Heart left ventricle (tissue), 16 donors: ENCODE data around the gene ADGRV1. TPM values are rescaled to one million over a fixed set of nuclear protein-coding genes. Genes with fewer than 3 reads are reported as not detected.

Experiments used
- ATAC-seq, 4 donors: fragments of 200-7000 bp; cut with Tn5 transposase; one replicate each; pipeline ENCODE4 v1.9.1; 2020 to 2022; ENCODE audit warnings: moderate library complexity in 4 of 4, mild to moderate bottlenecking in 3 of 4, moderate number of reproducible peaks in 1 of 4
- DNase-seq, 5 donors: peaks; one replicate each; pipeline ENCODE4 v3.0.0-alpha.2; 2020
- H3K27ac ChIP-seq, 12 donors: fragments of 200-600 bp; sonication (generic) in 4 of 12; one replicate each; pipeline versions ENCODE4 v1.5.0 to v1.8.0; 2016 to 2022; ENCODE audit warnings: mild to moderate bottlenecking in 2 of 12
- H3K27me3 ChIP-seq, 9 donors: fragments of 200-600 bp; sonication (generic) in 2 of 9; one replicate each; pipeline versions ENCODE4 v1.5.1 to v1.8.0; 2016 to 2022; ENCODE audit warnings: mild to moderate bottlenecking in 3 of 9
- H3K36me3 ChIP-seq, 9 donors: fragments of 200-600 bp; sonication (generic) in 2 of 9; one replicate each; pipeline versions ENCODE4 v1.5.0 to v1.8.0; 2018 to 2022; ENCODE audit warnings: mild to moderate bottlenecking in 2 of 9
- H3K4me1 ChIP-seq, 12 donors: fragments of 200-600 bp; sonication (generic) in 4 of 12; one replicate each; pipeline versions ENCODE4 v1.5.0 to v1.8.0; 2016 to 2022; ENCODE audit warnings: mild to moderate bottlenecking in 3 of 12
- H3K4me3 ChIP-seq, 12 donors: fragments of 200-600 bp; sonication (generic) in 4 of 12; one replicate each; pipeline versions ENCODE4 v1.5.0 to v1.8.0; 2017 to 2022; ENCODE audit warnings: mild to moderate bottlenecking in 9 of 12, moderate library complexity in 4 of 12
- H3K9me3 ChIP-seq, 12 donors: fragments of 200-600 bp; sonication (generic) in 4 of 12; one replicate each; pipeline versions ENCODE4 v1.5.0 to v1.8.0; 2016 to 2022; ENCODE audit warnings: mild to moderate bottlenecking in 1 of 12
- CTCF ChIP-seq, 12 donors: fragments of 200-600 bp; sonication (generic) in 4 of 12; IDR thresholded peaks; one replicate each; pipeline versions ENCODE4 v1.5.0 to v1.8.0; 2018 to 2022; ENCODE audit warnings: antibody characterized with exemption in 12 of 12, mild to moderate bottlenecking in 5 of 12
- POLR2A ChIP-seq, 2 donors: fragments of 450-650 bp; IDR thresholded peaks; one replicate each; pipeline ENCODE4 v1.6.1; 2017; ENCODE audit warnings: antibody characterized with exemption in 2 of 2, mild to moderate bottlenecking in 2 of 2, moderate library complexity in 2 of 2
- WGBS, 4 donors: extraction: QIAGEN DNeasy Blood & Tissue Kit in 2 of 4; methylation state at CpG; one replicate each; pipeline versions ENCODE4 v1.1.5 to v1.1.7; 2013 to 2018; 5-methylcytosine and 5-hydroxymethylcytosine counted together
- intact Hi-C, 10 donors: fragments of 100-400 bp; cut with DNase I; formaldehyde crosslinking; loops; one replicate each; pipeline versions ENCODE4 v1.11.1 to v1.14.2; 2022
- polyA plus RNA-seq, 2 donors: library from polyadenylated mRNA; stranded (reverse); fragments of 200-250 nt; gene quantifications; one replicate each; pipeline ENCODE4 v1.2.3, GENCODE V29; 2013
- total RNA-seq, 9 donors: library from RNA; depleted of rRNA in 2 of 9; stranded (reverse); fragments of >200 nt in 2 of 9; fragmentation: NEBNext Ultra II Directional in 3 of 9; extraction: Animal tissue kit (Norgen Biotek cat#: 25700) in 3 of 9; gene quantifications; one replicate each; pipeline versions ENCODE4 v1.1.0 to v1.2.4, GENCODE V29; 2016 to 2023
- donor health status: ischemic (EF 13 %, LVEDD 7.1; RV severe dilation, severe dysfunction).
- donor health status: healthy with polysubstance abuse.
- donor health status: DM: no; HTN: yes; CAD: no.
- donor health status: DM: no; HTN: no; CAD: no.
- donor health status: ischemic (EF 25% LVEDD 6.9; RV normal size, moderate dysfunction).
- donor health status: ischemic (EF 25% LVEDD 5.7; RV mildly dilated, moderate dysfunction).
- donor health status: healthy.
- donor health status: DM: yes; HTN: yes; CAD: no.
- donor health status: ischemic (EF 35%, LVEDD 5.7; RV mildly dilated, moderate dysfunction).
- donor health status: nonischemic (EF 11% LVEDD 7.7; RV severe dilation, severe dysfunction).
- donor health status: DM: yes; HTN: yes; CAD: no.
- donor health status: PGD.
- donor health status: ischemic (EF 29% LVEDD 5.4; RV normal size, mild dysfunction).
- donor health status: nonischemic (EF 23%, LVEDD 6.1; RV moderate dilation, normal function).

Gene ADGRV1
- total and polyA plus RNA-seq, 11 donors: 0.25 to 0.29 TPM; not detected in 9

- peak in 3 of 4 donors; percentile 48 to 76 (median 58) for ATAC-seq
- Histone ChIP-seq H3K4me3 (peak overlapping the region in 1 of 12 donors; percentile 4), H3K36me3 (no peaks in the 10 kb centered on the region), H3K27ac (peak overlapping the region in 10 of 12 donors; percentile 17 to 66 (median 50)), H3K4me1 (peaks cover 0 to 21% (median 12%) of the 10 kb centered on the region in 12 donors), H3K9me3 (no peaks in the 10 kb centered on the region), H3K27me3 (no peaks in the 10 kb centered on the region)
- no peak for TF ChIP-seq CTCF (IDR thresholded peaks at IDR 0.05)
- TF ChIP-seq POLR2A (IDR thresholded peaks at IDR 0.05): no peak
- DNase-seq: no peak
- whole genome bisulfite sequencing, 4 donors: 54 to 61% (median 58%) methylated on average over 6 of the region's 6 CpGs
- intact Hi-C loops: loop anchor here in 1 of 10 donors (10.0 kb wide), 1 partner anchor 277 kb away; no protein-coding TSS in a partner anchor
These were observed 653.6 kb downstream of the ADGRV1 start for GRCh38 chr5:91211997-91212713.

GRCh38 chr5:91212714-91213092 is 654.1 kb downstream of the ADGRV1 start:
- Histone ChIP-seq H3K4me3 (no peak overlapping the region), H3K27ac (peak overlapping the region in 10 of 12 donors; percentile 17 to 66 (median 50)), H3K9me3 (no peaks in the 10 kb centered on the region), H3K4me1 (peaks cover 0 to 21% (median 12%) of the 10 kb centered on the region in 12 donors), H3K27me3 (no peaks in the 10 kb centered on the region), H3K36me3 (no peaks in the 10 kb centered on the region)
- intact Hi-C loops: loop anchor here in 1 of 10 donors (10.0 kb wide), 1 partner anchor 278 kb away; no protein-coding TSS in a partner anchor
- ATAC-seq: peak in 3 of 4 donors; percentile 43 to 78 (median 49)
- DNase-seq: peak in 1 of 5 donors; percentile 44
- WGBS, 4 donors: 45 to 61% (median 53%) methylated on average over 1 of the region's 1 CpG
- no peak for TF ChIP-seq CTCF (IDR thresholded peaks at IDR 0.05)
- TF ChIP-seq POLR2A (IDR thresholded peaks at IDR 0.05): no peak

Other genes with a start within 250 kb of the ADGRV1 start
- gene CETN3, start 149.0 kb upstream of the ADGRV1 start, total RNA-seq: 10 to 100 TPM in 8 of 9 donors, 1 to 10 TPM in 1; 9.3 to 22.9 (median 18.9) TPM
- gene CETN3, start 149.0 kb upstream of the ADGRV1 start, polyA plus RNA-seq: 10 to 100 TPM; 13.5 to 28.3 TPM
- 1 to 10 TPM; 2.4 to 5.3 (median 3.7) TPM for gene MBLAC2, start 84.0 kb upstream of the ADGRV1 start, total RNA-seq
- 1 to 10 TPM; 1.3 to 1.4 TPM for gene MBLAC2, start 84.0 kb upstream of the ADGRV1 start, polyA plus RNA-seq
- 1 to 10 TPM in 3 of 9 donors, under 1 TPM in 6; 0.30 to 1.6 (median 0.67) TPM for gene POLR3G, start 83.9 kb upstream of the ADGRV1 start, total RNA-seq
- gene POLR3G, start 83.9 kb upstream of the ADGRV1 start, polyA plus RNA-seq: under 1 TPM; 0.57 to 0.62 TPM
- gene LYSMD3, start 29.2 kb upstream of the ADGRV1 start, total RNA-seq: 10 to 100 TPM; 13.1 to 23.3 (median 18.4) TPM
- gene LYSMD3, start 29.2 kb upstream of the ADGRV1 start, polyA plus RNA-seq: 10 to 100 TPM in 1 of 2 donors, 1 to 10 TPM in 1; 5.4 to 20.4 TPM